ENCODE data around the gene PIP5K1B. TPM values are rescaled to one million over a fixed set of nuclear protein-coding genes. Genes with fewer than 3 reads are reported as not detected.

PIP5K1B gene
- total RNA-seq, 1 experiment from 2014 or later: 2.5 TPM

GRCh38 chr9:68750255-68750654 is 45.2 kb downstream of the PIP5K1B start:
- Histone ChIP-seq H3K18ac (ENCODE audit: insufficient read length, low read depth, low read length) (no peak overlapping the region), H2BK5ac (ENCODE audit: insufficient read length, low read length) (no peak overlapping the region), H2BK15ac (ENCODE audit: low read depth, low read length) (no peak overlapping the region), H3K9me3 (ENCODE audit: control insufficient read depth, low read depth, low read length) (no peaks in the 10 kb centered on the region), H3K79me2 (ENCODE audit: insufficient read depth, low read length) (no peaks in the 10 kb centered on the region), H4K20me1 (ENCODE audit: control insufficient read depth, insufficient read depth, insufficient read length) (no peaks in the 10 kb centered on the region), H3K27ac (ENCODE audit: insufficient read length, low read depth, low read length) (no peak overlapping the region), H4K5ac (ENCODE audit: insufficient read length, low read depth, low read length) (no peak overlapping the region), H2BK20ac (ENCODE audit: low read depth, low read length, poor library complexity, severe bottlenecking) (no peak overlapping the region), H3K23me2 (ENCODE audit: insufficient read length, low read depth, low read length, poor library complexity, severe bottlenecking) (no peaks in the 10 kb centered on the region), H2BK12ac (ENCODE audit: insufficient read length, low read depth, low read length) (no peak overlapping the region), H4K8ac (replicated peaks; ENCODE audit: insufficient read length, low read depth, low read length) (no peak overlapping the region), H3K4ac (ENCODE audit: low read depth, low read length) (no peak overlapping the region), H3T11ph (ENCODE audit: low read length) (no peak overlapping the region), H3K9ac (ENCODE audit: extremely low read depth, insufficient read length, low read length) (no peak overlapping the region), H3K23ac (ENCODE audit: insufficient read length, low read depth, low read length) (no peak overlapping the region), H3K4me1 (ENCODE audit: insufficient read depth, low read length) (peaks cover 3% of the 10 kb centered on the region), H3K27me3 (ENCODE audit: insufficient read depth, low read length) (no peaks in the 10 kb centered on the region), H3K56ac (ENCODE audit: insufficient read length, low read depth, low read length) (no peak overlapping the region), H3K14ac (ENCODE audit: insufficient read depth, low read length) (no peak overlapping the region), H4K91ac (ENCODE audit: insufficient read length, low read depth, low read length) (no peak overlapping the region), H2BK120ac (ENCODE audit: low read depth, low read length, poor library complexity, severe bottlenecking) (no peak overlapping the region), H2AFZ (ENCODE audit: low read length) (no peak overlapping the region), H3K4me2 (ENCODE audit: insufficient read depth, insufficient read length, low read length) (no peak overlapping the region), H3K79me1 (ENCODE audit: insufficient read depth, low read depth, low read length, poor library complexity, severe bottlenecking) (no peaks in the 10 kb centered on the region), H2AK5ac (ENCODE audit: insufficient read length, low read length) (no peak overlapping the region)
- no peak overlapping the region for H3K27ac Mint-ChIP-seq
- H3K36me3 Mint-ChIP-seq (ENCODE audit: insufficient read depth in 1 of 3, low read depth in 3 of 3): no peaks in the 10 kb centered on the region
- DNase-seq: no peak
- H3K4me1 Mint-ChIP-seq: peaks cover 7 to 13% of the 10 kb centered on the region in 2 experiments
- peaks cover 0 to 2% of the 10 kb centered on the region in 2 experiments; a peak in 2 of 5 replicates for H3K9me3 Mint-ChIP-seq
- no peak overlapping the region for H3K4me3 Mint-ChIP-seq
- no CpG with 5 or more reads among the region's 6 CpGs for WGBS (ENCODE audit: extremely low coverage, insufficient read length, low lambda C conversion rate)
- TF ChIP-seq CTCF (conservative IDR thresholded peaks at IDR 0.05): no peak
- no peaks in the 10 kb centered on the region; the same call in 1 of the 2 replicates for H3K27me3 Mint-ChIP-seq (ENCODE audit: low read depth)
